ENCODE data around the gene ENPP3.
A peak's percentile ranks its signal among the peaks of the same experiment; 100 is the strongest.

Gene ENPP3

DNA sequence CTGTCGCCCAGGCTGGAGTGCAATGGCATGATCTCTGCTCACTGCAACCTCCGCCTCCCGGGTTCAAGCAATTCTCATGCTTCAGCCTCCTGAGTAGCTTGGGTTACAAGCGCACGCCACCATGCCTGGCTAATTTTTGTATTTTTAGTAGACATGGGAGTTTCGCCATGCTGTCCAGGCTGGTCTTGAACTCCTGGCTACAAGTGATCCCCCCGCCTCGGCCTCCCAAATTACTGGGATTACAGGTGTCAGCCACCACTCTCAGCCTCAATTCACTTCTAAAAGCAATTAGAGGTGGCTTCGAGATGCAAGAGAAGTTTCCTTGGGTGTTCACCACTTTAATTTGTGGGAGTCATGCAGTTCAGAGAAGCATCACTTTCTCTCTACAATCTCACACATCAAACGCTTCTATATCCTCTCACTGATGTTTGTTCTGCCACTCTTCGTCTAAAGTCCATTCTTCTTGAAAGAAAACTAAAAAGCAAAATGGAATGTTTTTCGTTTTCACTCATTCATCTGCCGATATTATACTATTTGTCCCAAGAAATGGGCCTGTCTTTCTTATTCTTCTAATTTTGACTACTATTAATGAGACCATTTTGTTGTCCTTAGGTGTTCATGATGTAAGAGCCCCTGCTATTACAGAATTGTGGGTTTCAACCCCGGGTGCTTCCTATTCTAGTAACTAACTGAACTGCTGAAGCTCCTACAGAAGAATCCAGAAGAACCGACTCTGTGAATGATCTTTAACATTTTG, 132.5 kb downstream of the ENPP3 start:
- no peak for DNase-seq

DNA sequence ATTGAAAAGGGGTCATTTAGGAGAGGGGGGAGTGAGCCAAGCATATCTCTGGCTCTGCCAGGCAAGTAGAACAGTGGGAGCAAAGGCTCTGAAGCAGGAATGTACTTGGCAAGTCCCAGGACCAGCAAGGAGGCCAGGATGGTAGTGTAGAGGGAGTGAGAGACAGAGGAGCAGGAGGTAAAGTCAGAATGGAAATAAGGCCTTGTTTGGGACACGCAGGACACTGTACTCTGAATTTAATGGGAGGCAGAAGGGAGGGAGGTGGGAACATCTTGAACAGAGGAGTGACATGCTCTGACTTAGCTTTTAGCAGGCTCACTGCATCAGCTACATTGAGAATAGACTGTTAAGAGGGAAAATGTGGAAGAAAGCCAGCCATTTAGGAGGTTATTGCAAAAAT, 133.7 kb downstream of the ENPP3 start:
- no peak for DNase-seq

GRCh38 chr6:131773284-131773950, 136.3 kb downstream of the ENPP3 start:
- no peak for DNase-seq

GRCh38 chr6:131775886-131776285, 138.8 kb downstream of the ENPP3 start:
- no peak for DNase-seq

DNA sequence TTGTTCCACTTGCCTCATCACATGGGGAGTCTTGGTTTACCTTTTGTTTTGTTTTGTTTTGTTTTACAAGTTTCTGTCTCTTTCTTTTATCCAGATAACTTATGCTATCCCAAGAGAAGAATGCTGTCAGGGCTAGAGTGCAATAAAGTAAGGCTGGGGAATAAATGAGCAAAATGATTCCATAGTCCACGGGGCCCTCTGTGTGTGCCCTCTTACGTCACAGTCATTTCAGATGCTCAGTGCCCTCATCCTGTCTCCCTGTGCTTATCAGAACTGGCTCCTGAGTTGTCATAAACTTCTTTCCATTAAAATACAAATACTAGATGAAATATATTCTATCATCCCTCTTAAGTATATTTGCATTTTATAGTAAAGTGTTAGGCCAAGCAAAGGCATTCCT, 139.9 kb downstream of the ENPP3 start:
- DNase-seq: no peak

- no peak for DNase-seq
Observed at GRCh38 chr6:131778169-131778568, 141.1 kb downstream of the ENPP3 start.

DNA sequence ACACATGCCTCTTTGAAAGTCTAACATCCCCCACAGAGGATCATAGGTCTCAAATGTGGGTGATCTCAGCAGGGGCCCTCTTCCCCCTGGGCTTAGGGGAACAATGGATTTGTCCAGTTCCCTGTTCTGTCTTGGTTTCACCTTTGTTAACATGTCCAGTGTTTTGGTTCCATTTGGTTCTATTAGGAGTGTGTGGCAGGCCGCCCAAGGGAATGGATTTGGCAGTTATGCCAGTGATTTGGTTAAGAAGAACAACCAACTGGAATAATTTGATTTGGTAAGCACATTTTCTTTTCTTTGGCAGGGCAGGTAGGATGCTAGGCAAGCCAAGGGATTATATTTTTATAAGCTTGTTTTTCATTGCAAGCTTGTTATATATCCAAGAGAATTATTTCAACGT, 142.2 kb downstream of the ENPP3 start:
- no peak for DNase-seq

DNA sequence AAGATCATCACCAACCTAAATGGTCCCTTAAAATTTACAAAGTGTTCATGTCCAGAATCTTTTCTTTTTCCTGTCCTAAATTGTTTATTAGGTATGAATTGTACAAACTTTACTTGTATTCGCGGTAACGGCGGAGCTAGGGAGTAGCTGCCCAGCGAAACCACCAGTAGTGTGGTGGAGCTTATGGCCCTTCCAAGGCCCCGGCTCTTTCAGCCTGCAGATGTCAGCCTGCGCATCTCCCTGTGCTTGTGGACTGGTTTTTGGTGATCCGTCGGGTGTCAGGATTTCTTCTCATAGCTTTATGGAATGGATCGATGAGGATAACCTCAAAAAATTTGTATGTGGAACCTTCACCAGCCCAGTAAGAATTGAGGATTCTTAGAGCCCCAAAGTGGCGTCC, 143.5 kb downstream of the ENPP3 start:
- no peak for DNase-seq

DNA sequence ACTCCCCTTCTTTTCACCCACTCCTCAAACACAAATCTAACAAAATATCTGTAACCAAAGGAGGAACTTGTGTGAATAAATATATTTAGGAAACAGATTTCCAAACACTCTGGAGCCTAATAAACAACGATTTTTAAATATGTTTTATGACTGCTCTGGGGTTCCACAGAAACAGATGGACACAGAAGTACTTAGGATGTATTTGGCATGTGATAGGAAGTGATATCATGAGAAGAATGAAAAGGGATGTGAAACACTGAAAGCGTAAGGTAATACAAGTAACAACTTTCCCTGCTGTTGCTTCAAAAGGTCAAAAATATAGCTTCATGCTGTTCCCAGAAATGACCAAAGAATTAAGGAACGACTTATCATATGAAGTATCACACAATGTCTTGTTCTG, 144.6 kb downstream of the ENPP3 start:
- no peak for DNase-seq

- peak; percentile 33 to 72 for DNase-seq
Observed at GRCh38 chr6:131782764-131783163, 145.7 kb downstream of the ENPP3 start.

DNA sequence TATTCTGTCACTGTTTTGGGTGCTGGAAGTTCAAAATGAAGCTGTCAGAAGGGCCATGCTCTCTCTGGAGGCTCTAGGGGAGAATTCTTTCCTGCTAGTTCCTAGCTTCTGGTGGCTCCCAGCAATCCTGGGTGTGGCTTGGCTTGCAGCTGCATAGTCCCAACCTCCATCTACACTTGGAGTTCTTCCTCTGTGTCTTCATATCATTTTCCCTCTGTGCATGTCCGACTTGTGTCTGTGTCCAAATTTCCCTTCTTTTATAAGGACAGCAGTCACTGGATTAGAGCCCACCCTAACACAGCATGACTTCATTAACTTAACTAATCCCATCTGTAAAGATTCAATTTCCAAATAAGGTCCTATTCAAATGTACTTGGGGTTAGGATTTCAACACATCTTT, 147.5 kb downstream of the ENPP3 start:
- no peak for DNase-seq

- no peak for DNase-seq
Observed at GRCh38 chr6:131787079-131787478, 150.0 kb downstream of the ENPP3 start.

GRCh38 chr6:131787766-131788712, 150.9 kb downstream of the ENPP3 start:
- DNase-seq: no peak

DNA sequence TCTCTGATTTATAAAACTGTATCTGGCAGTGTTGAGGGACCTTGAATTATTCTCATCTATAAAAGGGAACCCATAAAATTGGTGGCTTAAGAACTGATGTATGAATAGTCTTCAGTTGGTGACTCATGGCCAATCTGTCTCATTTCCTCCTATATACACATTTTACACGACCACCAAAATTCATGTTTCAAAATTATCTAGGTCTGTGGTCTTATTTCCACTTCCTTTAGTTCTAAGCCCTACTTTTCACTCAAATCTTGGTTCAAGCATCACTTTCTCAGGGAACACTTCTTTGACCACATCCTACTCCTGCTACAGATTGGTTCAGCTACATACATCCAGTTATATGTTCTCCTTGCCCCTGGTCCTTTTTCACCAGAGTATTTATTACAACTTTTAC, 152.1 kb downstream of the ENPP3 start:
- DNase-seq: no peak

DNA sequence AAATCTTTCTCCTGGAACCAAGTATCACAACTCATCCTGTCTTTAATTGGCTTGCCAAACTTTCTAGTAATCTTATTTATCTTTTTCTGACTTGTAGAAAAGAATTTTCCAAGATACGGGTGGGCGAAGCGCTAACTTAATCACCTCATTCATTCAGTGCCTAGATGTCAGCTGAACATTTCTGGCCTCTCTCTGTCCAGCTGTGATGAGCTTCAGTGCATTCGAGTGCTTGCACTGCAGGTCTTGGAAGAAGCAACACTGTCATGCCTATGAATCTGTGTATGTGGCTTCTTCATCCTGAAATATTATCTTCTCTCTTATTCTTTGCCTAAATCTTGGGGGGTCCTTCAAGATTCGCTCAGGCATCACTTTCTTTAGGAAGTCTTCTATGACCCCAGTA, 154.4 kb downstream of the ENPP3 start:
- DNase-seq: no peak

DNA sequence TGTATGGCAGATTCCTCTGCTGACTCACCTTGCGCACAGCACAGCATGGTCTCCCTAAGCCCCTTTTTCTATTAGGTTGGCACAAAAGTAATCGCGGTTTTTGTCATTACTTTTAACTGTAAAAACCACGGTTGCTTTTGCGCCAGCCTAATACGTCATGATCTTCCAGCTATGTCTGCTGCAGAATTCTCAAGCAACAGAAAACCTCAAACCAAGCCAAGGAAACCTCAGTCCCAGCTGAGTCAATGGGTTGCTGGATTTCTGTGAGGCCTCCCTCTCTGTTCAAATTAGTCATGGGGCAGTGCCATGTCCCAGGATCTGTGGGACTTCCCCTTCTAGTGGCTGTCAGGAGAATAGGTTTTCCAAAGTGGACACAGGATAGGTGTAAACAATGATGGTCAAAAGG, 155.0 kb downstream of the ENPP3 start:
- no peak for DNase-seq

- no peak for DNase-seq
Observed at GRCh38 chr6:131795366-131795765, 158.3 kb downstream of the ENPP3 start.

Data from NCI-H526 (cell line).